Naive thymus-derived CD4-positive, alpha-beta T cell (primary cell): ENCODE data around the gene EPB41L4A. TPM values are rescaled to one million over a fixed set of nuclear protein-coding genes. Genes with fewer than 3 reads are reported as not detected.
A peak's percentile ranks its signal among the peaks of the same experiment; 100 is the strongest.
"Not testable (repeated sequence)": the region's sequence is repeated elsewhere in the genome, so short reads cannot be mapped to it uniquely, and the experiment has no call there.

Experiments used
- ATAC-seq: fragments of 150-1000 bp; cut with Tn5 transposase; 2 replicates; pipeline ENCODE4 v1.10.0; 2021; ENCODE audit warnings: mild to moderate bottlenecking, moderate library complexity
- CTCF ChIA-PET: fragments of 350-600 bp; sonication (Branson Sonifier 250); formaldehyde crosslinking; loops from one replicate; lab custom pipeline; 2021; ENCODE audit warnings: antibody characterized with exemption; lab: Charles Lee
- POLR2A ChIA-PET: fragments of 350-600 bp; sonication (Branson Sonifier 250); formaldehyde crosslinking; loops from one replicate; lab custom pipeline; 2021; ENCODE audit warnings: antibody characterized with exemption, inconsistent platforms; lab: Charles Lee
- DNase-seq, 9 donors: peaks; one replicate each; pipeline versions ENCODE4 v3.0.0 to v3.0.0-alpha.2; 2020 to 2022; ENCODE audit warnings: mixed read lengths in 1 of 9
- H3K27ac ChIP-seq: one replicate; pipeline ENCODE4 v1.7.0; 2013; ENCODE audit warnings: mild to moderate bottlenecking, low read depth, low read length, moderate library complexity
- H3K27me3 ChIP-seq, 2 donors: one replicate each; pipeline ENCODE4 v1.7.0; 2013; ENCODE audit warnings: low read length in 2 of 2, mild to moderate bottlenecking in 2 of 2, moderate library complexity in 2 of 2; ENCODE audit not compliant: control insufficient read depth in 2 of 2, insufficient read depth in 2 of 2
- H3K36me3 ChIP-seq, 3 experiments: 1 replicate in 2 of 3; 2 replicates in 1 of 3; pipeline ENCODE4 v1.7.0; 2013; ENCODE audit warnings: low read length in 3 of 3, mild to moderate bottlenecking in 3 of 3, moderate library complexity in 1 of 3; ENCODE audit not compliant: insufficient read depth in 3 of 3, control insufficient read depth in 2 of 3
- H3K4me1 ChIP-seq, 2 donors: one replicate each; pipeline ENCODE4 v1.7.0; 2013; ENCODE audit warnings: low read length in 2 of 2, mild to moderate bottlenecking in 2 of 2, moderate library complexity in 1 of 2; ENCODE audit not compliant: control insufficient read depth in 2 of 2, insufficient read depth in 2 of 2
- H3K4me3 ChIP-seq: 2 replicates; pipeline ENCODE4 v1.7.0; 2013; ENCODE audit warnings: mild to moderate bottlenecking, low read length
- H3K9me3 ChIP-seq, 3 experiments: 1 replicate in 2 of 3; 2 replicates in 1 of 3; pipeline ENCODE4 v1.7.0; 2013; ENCODE audit warnings: low read length in 3 of 3; ENCODE audit not compliant: control insufficient read depth in 2 of 3
- H3K27ac Mint-ChIP-seq, 9 donors: one replicate each; pipeline ENCODE4 v1.8.0; 2020 to 2022; ENCODE audit warnings: mixed read lengths in 9 of 9, mild to moderate bottlenecking in 8 of 9, moderate library complexity in 5 of 9, inconsistent platforms in 2 of 9
- H3K27me3 Mint-ChIP-seq, 5 donors: one replicate each; pipeline ENCODE4 v1.8.0; 2021 to 2022; ENCODE audit warnings: mixed read lengths in 5 of 5, mild to moderate bottlenecking in 1 of 5
- H3K36me3 Mint-ChIP-seq, 5 donors: one replicate each; pipeline ENCODE4 v1.8.0; 2020 to 2022; ENCODE audit warnings: mixed read lengths in 5 of 5, mild to moderate bottlenecking in 3 of 5, inconsistent platforms in 1 of 5
- H3K4me1 Mint-ChIP-seq, 7 donors: one replicate each; pipeline ENCODE4 v1.8.0; 2020 to 2022; ENCODE audit warnings: mixed read lengths in 7 of 7, mild to moderate bottlenecking in 3 of 7, inconsistent platforms in 1 of 7
- H3K4me3 Mint-ChIP-seq, 10 donors: one replicate each; pipeline ENCODE4 v1.8.0; 2020 to 2022; ENCODE audit warnings: mild to moderate bottlenecking in 10 of 10, mixed read lengths in 10 of 10, moderate library complexity in 6 of 10, inconsistent platforms in 2 of 10
- H3K9me3 Mint-ChIP-seq, 11 donors: one replicate each; pipeline ENCODE4 v1.8.0; 2020 to 2022; ENCODE audit warnings: mixed read lengths in 11 of 11, mild to moderate bottlenecking in 4 of 11, inconsistent platforms in 1 of 11, moderate library complexity in 1 of 11
- intact Hi-C, 2 donors: fragments of 100-400 bp; cut with micrococcal nuclease; formaldehyde crosslinking; loops; one replicate each; pipeline ENCODE4 v1.15.1; 2023
- polyA plus RNA-seq, 2 donors: library from polyadenylated mRNA; unstranded; fragments of 300-500 nt; fragmentation: Illumina TruSeq; gene quantifications; one replicate each; pipeline ENCODE4 v1.2.3, GENCODE V29; 2021
- total RNA-seq, 6 experiments: library from RNA in 5 of 6; stranded (reverse) in 5 of 6; gene quantifications; 1 replicate in 5 of 6; 2 replicates in 1 of 6; pipeline ENCODE4 v1.2.3 and lab custom pipeline; 2021 to 2026

The EPB41L4A gene
- total and polyA plus RNA-seq, 7 experiments from 2014 or later = 0.17 to 1.7 (median 0.96) TPM; not detected in 1

GRCh38 chr5:112371067-112371466 is 48.0 kb downstream of the EPB41L4A start:
- H3K27me3 ChIP-seq = no peaks in the 10 kb centered on the region
- ChIA-PET CTCF (no interaction called here), POLR2A (no interaction called here)
- H3K9me3 Mint-ChIP-seq = peaks cover 0 to 1% (median 0%) of the 10 kb centered on the region in 11 donors
- DNase-seq = no peak
- H3K4me1 ChIP-seq = no peaks in the 10 kb centered on the region
- H3K4me3 Mint-ChIP-seq = no peak overlapping the region
- H3K27me3 Mint-ChIP-seq = peaks cover 0 to 45% (median 27%) of the 10 kb centered on the region in 5 donors
- H3K27ac ChIP-seq = no peak overlapping the region
- no peaks in the 10 kb centered on the region for H3K9me3 ChIP-seq
- H3K36me3 ChIP-seq = no peaks in the 10 kb centered on the region
- no peaks in the 10 kb centered on the region for H3K36me3 Mint-ChIP-seq
- ATAC-seq = no peak
- H3K27ac Mint-ChIP-seq = no peak overlapping the region
- intact Hi-C loops = no loop called here
- no peak overlapping the region for H3K4me3 ChIP-seq
- H3K4me1 Mint-ChIP-seq = no peaks in the 10 kb centered on the region

- no peak for ATAC-seq
- no peak for DNase-seq
- Mint-ChIP-seq H3K4me3 (no peak overlapping the region), H3K9me3 (peaks cover 0 to 3% (median 0%) of the 10 kb centered on the region in 11 donors), H3K36me3 (no peaks in the 10 kb centered on the region), H3K27me3 (peaks cover 0 to 10% (median 4%) of the 10 kb centered on the region in 5 donors), H3K27ac (no peak overlapping the region), H3K4me1 (no peaks in the 10 kb centered on the region)
- CTCF ChIA-PET = no interaction called here
- Histone ChIP-seq H3K27me3 (no peaks in the 10 kb centered on the region), H3K4me1 (no peaks in the 10 kb centered on the region), H3K27ac (no peak overlapping the region), H3K4me3 (no peak overlapping the region), H3K9me3 (no peaks in the 10 kb centered on the region), H3K36me3 (no peaks in the 10 kb centered on the region)
- intact Hi-C loops = no loop called here
- POLR2A ChIA-PET = no interaction called here
Observed at GRCh38 chr5:112367400-112367799, 51.7 kb downstream of the EPB41L4A start.

- no peaks in the 10 kb centered on the region for H3K36me3 Mint-ChIP-seq
Observed at GRCh38 chr5:112366987-112367386, 52.1 kb downstream of the EPB41L4A start.

GRCh38 chr5:112360740-112361139 is 58.3 kb downstream of the EPB41L4A start:
- CTCF ChIA-PET, H3K27me3 ChIP-seq, H3K27me3 Mint-ChIP-seq, H3K4me1 ChIP-seq, H3K27ac Mint-ChIP-seq, ATAC-seq, H3K4me1 Mint-ChIP-seq, H3K36me3 Mint-ChIP-seq, DNase-seq, POLR2A ChIA-PET, H3K4me3 ChIP-seq, intact Hi-C loops, H3K27ac ChIP-seq, H3K9me3 ChIP-seq, H3K4me3 Mint-ChIP-seq, H3K36me3 ChIP-seq, H3K9me3 Mint-ChIP-seq: not testable (repeated sequence)

More at GRCh38 chr5:112366987-112367386, 52.1 kb downstream of the EPB41L4A start:
- Mint-ChIP-seq H3K27ac (no peak overlapping the region), H3K27me3 (peaks cover 0 to 6% (median 0%) of the 10 kb centered on the region in 5 donors), H3K4me1 (no peaks in the 10 kb centered on the region), H3K9me3 (peaks cover 0 to 2% (median 0%) of the 10 kb centered on the region in 11 donors), H3K4me3 (no peak overlapping the region)
- Histone ChIP-seq H3K9me3 (no peaks in the 10 kb centered on the region), H3K27me3 (no peaks in the 10 kb centered on the region), H3K27ac (no peak overlapping the region), H3K4me3 (no peak overlapping the region), H3K36me3 (no peaks in the 10 kb centered on the region), H3K4me1 (no peaks in the 10 kb centered on the region)
- intact Hi-C loops = no loop called here
- CTCF ChIA-PET = no interaction called here
- ATAC-seq (peak; percentile 22), DNase-seq (no peak)
- POLR2A ChIA-PET = no interaction called here

- no peak overlapping the region for H3K27ac ChIP-seq
- ChIA-PET CTCF (no interaction called here), POLR2A (no interaction called here)
- no peaks in the 10 kb centered on the region for H3K27me3 ChIP-seq
- H3K9me3 Mint-ChIP-seq = peaks cover 0 to 2% (median 0%) of the 10 kb centered on the region in 11 donors
- peaks cover 2 to 9% (median 5%) of the 10 kb centered on the region in 5 donors for H3K27me3 Mint-ChIP-seq
- no peak overlapping the region for H3K4me3 ChIP-seq
- H3K4me1 ChIP-seq = no peaks in the 10 kb centered on the region
- intact Hi-C loops = no loop called here
- H3K27ac Mint-ChIP-seq = no peak overlapping the region
- no peak for ATAC-seq
- H3K36me3 ChIP-seq = no peaks in the 10 kb centered on the region
- H3K36me3 Mint-ChIP-seq = no peaks in the 10 kb centered on the region
- no peak for DNase-seq
- peaks cover 0 to 1% (median 0%) of the 10 kb centered on the region in 7 donors for H3K4me1 Mint-ChIP-seq
- H3K9me3 ChIP-seq = no peaks in the 10 kb centered on the region
- no peak overlapping the region for H3K4me3 Mint-ChIP-seq
Observed at GRCh38 chr5:112356178-112356956, 62.7 kb downstream of the EPB41L4A start.

- Mint-ChIP-seq H3K27me3 (peaks cover 2 to 9% (median 5%) of the 10 kb centered on the region in 5 donors), H3K36me3 (no peaks in the 10 kb centered on the region), H3K27ac (peak overlapping the region in 1 of 9 donors; percentile 5), H3K4me3 (no peak overlapping the region), H3K9me3 (peaks cover 0 to 2% (median 0%) of the 10 kb centered on the region in 11 donors), H3K4me1 (peaks cover 0 to 1% (median 0%) of the 10 kb centered on the region in 7 donors)
- intact Hi-C loops = no loop called here
- Histone ChIP-seq H3K27ac (no peak overlapping the region), H3K36me3 (no peaks in the 10 kb centered on the region), H3K4me3 (no peak overlapping the region), H3K4me1 (no peaks in the 10 kb centered on the region), H3K9me3 (no peaks in the 10 kb centered on the region), H3K27me3 (no peaks in the 10 kb centered on the region)
- ATAC-seq (no peak), DNase-seq (no peak)
- ChIA-PET CTCF (no interaction called here), POLR2A (no interaction called here)
Observed at GRCh38 chr5:112355058-112355685, 63.9 kb downstream of the EPB41L4A start.
